ENCODE data around the gene COX19. TPM values are rescaled to one million over a fixed set of nuclear protein-coding genes. Genes with fewer than 3 reads are reported as not detected.

The COX19 gene
- total RNA-seq, 2 donors from 2014 or later, result 40.1 to 43.2 TPM

DNA sequence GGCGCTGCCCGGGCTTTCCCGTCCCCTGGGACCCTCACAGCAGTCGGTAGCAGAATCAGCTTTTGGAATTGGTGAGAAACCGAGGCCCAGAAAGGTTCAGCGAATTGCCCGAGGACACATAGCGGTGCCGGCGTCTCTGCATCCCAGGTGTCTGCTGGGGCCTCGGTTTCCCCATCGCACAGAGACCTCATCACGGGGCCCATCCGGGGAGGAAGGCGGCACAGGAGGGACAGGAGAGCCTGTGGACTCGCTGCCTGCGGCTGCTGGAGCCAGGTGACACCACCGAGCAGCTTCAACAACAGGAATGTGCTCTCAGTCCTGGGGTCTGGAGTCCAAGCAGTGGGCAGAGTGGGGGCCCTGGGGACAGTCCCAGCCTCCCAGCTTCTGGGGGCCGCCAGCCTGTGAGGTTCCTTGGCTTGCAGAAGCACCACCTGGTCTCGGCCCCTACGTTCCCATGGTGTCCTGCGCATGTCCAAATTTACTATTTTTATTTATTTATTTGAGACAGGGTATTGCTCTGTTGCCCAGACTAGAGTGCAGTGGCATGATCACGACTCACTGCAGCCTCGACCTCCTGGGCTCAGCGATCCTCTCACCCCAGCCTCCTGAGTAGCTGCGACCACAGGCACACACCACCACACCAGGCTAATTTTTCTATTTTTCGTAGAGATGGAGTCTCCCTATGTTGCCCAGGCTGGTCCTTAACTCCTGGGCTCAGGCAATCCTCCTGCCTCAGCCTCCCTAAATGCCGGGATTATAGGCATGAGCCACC lies 539 bp upstream of the COX19 start:
- H3K4me3 Mint-ChIP-seq, result peak overlapping the region; percentile 93
- peaks cover 3% of the 10 kb centered on the region for H3K36me3 Mint-ChIP-seq (ENCODE audit: low read depth)
- peaks cover 22% of the 10 kb centered on the region for H3K4me1 Mint-ChIP-seq
- H3K9me3 ChIP-seq (ENCODE audit: control insufficient read depth, low read length, poor library complexity, severe bottlenecking), result no peaks in the 10 kb centered on the region
- H3K27me3 Mint-ChIP-seq, result no peaks in the 10 kb centered on the region
- ATAC-seq, result no peak
- no peak overlapping the region for H3K27ac Mint-ChIP-seq
- DNase-seq, result no peak

DNA sequence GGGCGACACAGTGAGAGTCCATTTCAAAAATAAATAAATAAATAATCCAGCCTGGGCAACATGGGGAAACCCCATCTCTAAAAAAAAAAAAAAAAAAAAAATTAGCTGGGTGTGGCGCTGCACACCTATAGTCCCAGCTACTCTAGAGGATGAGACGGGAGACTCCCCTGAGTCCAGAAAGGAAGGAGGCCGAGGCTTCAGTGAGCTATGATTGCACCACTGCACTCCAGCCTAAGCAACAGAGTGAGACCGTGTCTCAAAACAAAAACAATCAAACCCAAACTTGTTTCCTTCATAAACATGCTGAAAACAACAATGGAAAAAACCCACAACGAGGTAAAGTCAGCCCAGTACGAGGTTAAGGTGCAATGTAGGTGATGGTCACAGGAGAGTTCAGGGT lies 1.2 kb downstream of the COX19 start:
- peaks cover 3% of the 10 kb centered on the region for H3K36me3 Mint-ChIP-seq (ENCODE audit: low read depth)
- H3K9me3 ChIP-seq (ENCODE audit: control insufficient read depth, low read length, poor library complexity, severe bottlenecking), result no peaks in the 10 kb centered on the region

GRCh38 chr7:973312-973711 lies 2.0 kb downstream of the COX19 start:
- peak overlapping the region; percentile 87 for H3K27ac Mint-ChIP-seq
- DNase-seq, result no peak
- no peaks in the 10 kb centered on the region for H3K27me3 Mint-ChIP-seq
- H3K4me1 Mint-ChIP-seq, result peaks cover 23% of the 10 kb centered on the region
- no peaks in the 10 kb centered on the region for H3K9me3 ChIP-seq (ENCODE audit: control insufficient read depth, low read length, poor library complexity, severe bottlenecking)
- ATAC-seq, result no peak
- peaks cover 3% of the 10 kb centered on the region for H3K36me3 Mint-ChIP-seq (ENCODE audit: low read depth)
- peak overlapping the region; percentile 63 for H3K4me3 Mint-ChIP-seq

More for the DNA sequence above, 1.2 kb downstream of the COX19 start:
- H3K27me3 Mint-ChIP-seq, result no peaks in the 10 kb centered on the region
- ATAC-seq (no peak), DNase-seq (no peak)
- peak overlapping the region; percentile 93 for H3K4me3 Mint-ChIP-seq
- peak overlapping the region; percentile 87 for H3K27ac Mint-ChIP-seq
- H3K4me1 Mint-ChIP-seq, result peaks cover 23% of the 10 kb centered on the region

GRCh38 chr7:972676-973309 lies 2.6 kb downstream of the COX19 start:
- no peaks in the 10 kb centered on the region for H3K27me3 Mint-ChIP-seq
- H3K4me1 Mint-ChIP-seq, result peaks cover 23% of the 10 kb centered on the region
- H3K36me3 Mint-ChIP-seq (ENCODE audit: low read depth), result peaks cover 5% of the 10 kb centered on the region
- DNase-seq, result no peak
- H3K4me3 Mint-ChIP-seq, result peak overlapping the region; percentile 63
- no peaks in the 10 kb centered on the region for H3K9me3 ChIP-seq (ENCODE audit: control insufficient read depth, low read length, poor library complexity, severe bottlenecking)
- ATAC-seq, result no peak
- peak overlapping the region; percentile 87 for H3K27ac Mint-ChIP-seq

DNA sequence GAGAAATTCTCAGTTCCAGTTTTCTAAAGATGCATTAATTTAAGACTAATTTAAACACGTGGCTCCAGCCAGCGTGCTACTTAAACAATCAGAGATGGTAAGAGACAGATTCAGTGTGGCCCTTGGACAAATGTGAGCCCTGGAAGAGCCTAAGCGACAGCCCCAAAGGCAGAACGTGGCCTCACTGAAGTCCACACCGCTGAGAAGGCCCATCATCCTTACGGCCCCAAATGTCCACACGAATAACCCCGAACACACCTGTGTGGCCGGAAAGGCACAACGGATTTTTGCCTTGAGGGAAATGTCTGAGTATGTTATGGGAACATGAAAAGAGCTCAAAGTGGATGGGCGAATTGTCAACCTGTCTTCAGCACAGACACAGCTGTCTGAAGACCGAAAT lies 3.2 kb downstream of the COX19 start:
- no peak overlapping the region for H3K27ac Mint-ChIP-seq
- H3K4me1 Mint-ChIP-seq, result peaks cover 23% of the 10 kb centered on the region
- H3K36me3 Mint-ChIP-seq (ENCODE audit: low read depth), result peaks cover 7% of the 10 kb centered on the region
- no peaks in the 10 kb centered on the region for H3K9me3 ChIP-seq (ENCODE audit: control insufficient read depth, low read length, poor library complexity, severe bottlenecking)
- no peaks in the 10 kb centered on the region for H3K27me3 Mint-ChIP-seq
- ATAC-seq (no peak), DNase-seq (no peak)
- H3K4me3 Mint-ChIP-seq, result no peak overlapping the region

DNA sequence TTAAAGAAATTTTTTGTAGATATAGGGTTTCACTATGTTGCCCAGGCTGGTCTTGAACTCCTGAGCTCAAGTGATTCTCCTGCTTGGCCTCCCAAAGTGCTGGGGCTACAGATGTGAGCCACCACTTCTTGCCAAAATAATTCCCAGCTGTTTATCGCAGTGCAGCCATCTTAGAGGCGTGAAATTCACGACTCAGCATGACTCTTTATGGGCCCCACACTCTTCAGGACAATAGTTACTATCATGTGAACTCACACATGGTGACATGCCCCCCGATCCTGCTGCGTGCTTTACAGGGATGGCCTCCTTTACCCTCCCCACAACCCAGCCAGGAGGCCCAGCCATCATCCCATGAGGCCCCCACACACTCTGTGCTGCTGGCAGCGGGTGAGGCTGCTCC lies 4.6 kb downstream of the COX19 start:
- peak overlapping the region; percentile 36 for H3K4me3 Mint-ChIP-seq
- H3K36me3 Mint-ChIP-seq (ENCODE audit: low read depth), result peaks cover 10% of the 10 kb centered on the region
- H3K9me3 ChIP-seq (ENCODE audit: control insufficient read depth, low read length, poor library complexity, severe bottlenecking), result no peaks in the 10 kb centered on the region
- peaks cover 29% of the 10 kb centered on the region for H3K4me1 Mint-ChIP-seq
- H3K27me3 Mint-ChIP-seq, result no peaks in the 10 kb centered on the region
- H3K27ac Mint-ChIP-seq, result peak overlapping the region; percentile 54
- ATAC-seq (no peak), DNase-seq (no peak)

GRCh38 chr7:969403-969802 lies 5.9 kb downstream of the COX19 start:
- H3K4me3 Mint-ChIP-seq, result no peak overlapping the region
- H3K27me3 Mint-ChIP-seq, result no peaks in the 10 kb centered on the region
- peak overlapping the region; percentile 54 for H3K27ac Mint-ChIP-seq
- DNase-seq (no peak), ATAC-seq (no peak)
- peaks cover 10% of the 10 kb centered on the region for H3K36me3 Mint-ChIP-seq (ENCODE audit: low read depth)
- no peaks in the 10 kb centered on the region for H3K9me3 ChIP-seq (ENCODE audit: control insufficient read depth, low read length, poor library complexity, severe bottlenecking)
- H3K4me1 Mint-ChIP-seq, result peaks cover 24% of the 10 kb centered on the region

DNA sequence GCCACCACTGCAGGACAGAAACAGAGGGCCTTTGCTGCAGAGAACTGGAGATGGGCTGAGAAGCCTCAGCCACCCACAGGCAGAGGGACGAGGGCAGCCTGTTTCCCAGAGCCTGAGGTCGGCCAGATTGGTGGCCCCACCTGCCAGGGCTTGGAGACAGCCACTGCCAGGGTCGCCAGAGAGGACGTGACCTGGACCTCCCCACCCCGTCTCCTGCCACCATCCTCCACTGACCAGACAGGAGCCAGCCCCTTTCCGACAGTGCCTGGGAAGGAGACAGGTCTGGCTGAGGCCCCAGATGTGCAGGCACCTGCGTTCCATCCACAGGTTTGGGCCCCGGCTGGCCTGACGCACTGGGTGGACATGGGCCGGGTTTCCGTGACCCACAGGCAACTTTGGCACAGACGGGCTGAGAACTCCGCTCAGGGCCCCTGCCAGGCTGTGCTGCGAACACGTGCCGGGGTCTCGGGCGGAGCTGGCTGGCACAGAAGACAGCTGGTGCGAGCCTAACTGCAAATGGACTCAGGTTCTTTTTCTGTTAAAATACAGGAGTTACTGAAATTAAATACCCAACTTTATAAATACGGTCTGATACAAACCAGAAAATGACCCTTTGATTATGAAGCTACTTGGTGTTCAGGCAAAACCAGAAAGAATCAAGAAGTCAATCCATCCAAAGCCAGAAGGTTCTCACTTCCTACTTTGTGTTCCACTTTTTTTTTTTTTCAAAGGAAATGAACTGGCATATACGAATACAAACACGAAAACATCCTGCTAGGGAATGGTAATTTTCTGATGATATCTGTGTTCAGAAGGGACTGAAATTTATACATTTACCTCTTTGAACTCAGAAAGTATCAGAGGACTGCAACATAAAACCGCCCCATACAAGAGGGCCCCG lies 6.9 kb downstream of the COX19 start:
- Mint-ChIP-seq H3K27ac (peak overlapping the region; percentile 63), H3K4me3 (no peak overlapping the region), H3K36me3 (ENCODE audit: low read depth) (peaks cover 10% of the 10 kb centered on the region), H3K27me3 (no peaks in the 10 kb centered on the region), H3K4me1 (peaks cover 24% of the 10 kb centered on the region)
- no peaks in the 10 kb centered on the region for H3K9me3 ChIP-seq (ENCODE audit: control insufficient read depth, low read length, poor library complexity, severe bottlenecking)
- ATAC-seq (no peak), DNase-seq (no peak)

DNA sequence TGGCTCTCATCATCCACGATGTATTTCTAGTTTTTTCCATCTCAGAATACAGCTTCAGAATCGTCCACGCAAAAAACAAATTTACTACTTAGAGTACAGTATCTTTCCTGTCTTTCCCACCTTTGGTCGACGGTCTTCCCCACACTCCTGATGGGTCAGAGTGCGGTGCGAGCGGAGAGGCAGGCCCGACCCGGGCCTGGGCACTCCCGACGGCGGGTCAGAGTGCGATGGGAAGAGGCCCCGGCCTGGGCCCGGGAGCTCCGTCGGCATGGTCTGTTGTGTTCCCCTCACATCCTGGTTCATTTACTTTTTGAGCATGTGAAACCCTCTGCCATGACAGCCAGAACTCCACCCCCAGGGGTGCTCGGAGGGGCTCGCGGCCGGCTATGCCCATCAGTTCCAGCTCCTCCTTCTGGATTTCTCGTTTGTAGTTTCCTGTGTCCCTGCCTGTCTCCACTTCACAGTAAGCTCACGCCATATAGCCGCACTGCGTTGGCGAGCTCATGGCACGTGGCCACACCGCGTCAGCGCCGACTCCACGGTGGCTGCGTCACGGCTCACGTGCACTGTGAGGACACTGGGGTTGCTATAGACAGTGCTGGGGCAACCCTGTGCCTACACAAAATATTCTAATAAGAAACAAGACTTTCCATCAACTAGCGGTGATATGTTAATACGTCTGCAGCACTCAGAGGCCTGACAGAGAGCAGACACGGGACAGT lies 7.8 kb downstream of the COX19 start:
- peaks cover 21% of the 10 kb centered on the region for H3K4me1 Mint-ChIP-seq
- H3K9me3 ChIP-seq (ENCODE audit: control insufficient read depth, low read length, poor library complexity, severe bottlenecking), result no peaks in the 10 kb centered on the region
- ATAC-seq, result no peak
- peak overlapping the region; percentile 63 for H3K27ac Mint-ChIP-seq
- H3K4me3 Mint-ChIP-seq, result peak overlapping the region; percentile 49
- no peak for DNase-seq
- peaks cover 10% of the 10 kb centered on the region for H3K36me3 Mint-ChIP-seq (ENCODE audit: low read depth)
- no peaks in the 10 kb centered on the region for H3K27me3 Mint-ChIP-seq

- Mint-ChIP-seq H3K4me3 (peak overlapping the region; percentile 70), H3K27ac (peak overlapping the region; percentile 88), H3K4me1 (peaks cover 18% of the 10 kb centered on the region), H3K36me3 (ENCODE audit: low read depth) (peaks cover 10% of the 10 kb centered on the region), H3K27me3 (no peaks in the 10 kb centered on the region)
- no peaks in the 10 kb centered on the region for H3K9me3 ChIP-seq (ENCODE audit: control insufficient read depth, low read length, poor library complexity, severe bottlenecking)
- DNase-seq (no peak), ATAC-seq (no peak)
These were observed 8.9 kb downstream of the COX19 start for GRCh38 chr7:966291-967069.

DNA sequence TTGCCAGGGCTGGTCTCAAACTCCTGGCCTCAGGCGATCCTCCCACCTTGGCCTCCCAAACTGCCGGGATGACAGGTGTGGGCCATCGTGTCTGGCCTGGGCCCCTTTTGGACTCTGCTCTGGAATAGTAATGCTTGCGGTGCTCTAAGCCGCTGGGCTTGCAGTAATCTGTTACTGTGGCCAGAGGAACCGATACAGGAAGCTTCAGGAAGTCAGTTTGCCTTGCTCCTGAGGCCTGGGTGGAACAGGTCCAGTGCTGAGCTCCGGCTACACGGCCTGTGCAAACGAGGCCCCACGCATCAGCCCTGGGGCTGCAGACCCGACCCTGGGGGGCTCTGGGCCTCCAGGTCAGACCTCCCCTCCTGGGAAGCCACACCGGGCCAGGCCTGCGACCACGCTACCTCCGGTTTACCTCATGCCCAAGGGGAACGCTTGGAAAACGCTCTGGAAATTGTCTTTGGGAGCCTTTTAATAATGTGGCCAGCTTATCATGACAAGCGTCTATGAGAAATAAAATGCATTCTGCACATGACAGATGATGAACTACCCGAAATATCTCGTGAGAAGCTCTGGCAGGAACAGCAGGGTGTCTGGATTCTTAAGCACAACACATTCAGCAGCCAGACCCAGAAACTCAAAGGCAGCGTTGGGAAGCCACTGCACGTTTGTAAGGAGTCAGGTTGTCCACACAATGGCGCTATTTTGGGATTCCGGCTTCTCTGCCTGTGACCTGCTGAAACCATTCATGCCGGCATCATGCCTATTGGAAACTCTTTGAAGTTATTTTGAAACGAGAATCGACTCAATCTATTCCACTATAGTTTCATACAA lies 10.7 kb downstream of the COX19 start:
- Mint-ChIP-seq H3K4me3 (no peak overlapping the region), H3K27ac (peak overlapping the region; percentile 88), H3K4me1 (peaks cover 17% of the 10 kb centered on the region), H3K27me3 (peaks cover 9% of the 10 kb centered on the region), H3K36me3 (ENCODE audit: low read depth) (peaks cover 7% of the 10 kb centered on the region)
- DNase-seq, result no peak
- ATAC-seq, result no peak
- H3K9me3 ChIP-seq (ENCODE audit: control insufficient read depth, low read length, poor library complexity, severe bottlenecking), result no peaks in the 10 kb centered on the region

All from T-helper 17 cell (primary cell).